ENCODE measurements around the gene FAM53B.

The FAM53B gene

GRCh38 chr10:124708246-124708779, 35.9 kb downstream of the FAM53B start:
- DNase-seq (ENCODE audit: low read depth): no peak

- DNase-seq (ENCODE audit: low read depth): no peak
Measured at GRCh38 chr10:124707551-124707950, 36.6 kb downstream of the FAM53B start.

DNA sequence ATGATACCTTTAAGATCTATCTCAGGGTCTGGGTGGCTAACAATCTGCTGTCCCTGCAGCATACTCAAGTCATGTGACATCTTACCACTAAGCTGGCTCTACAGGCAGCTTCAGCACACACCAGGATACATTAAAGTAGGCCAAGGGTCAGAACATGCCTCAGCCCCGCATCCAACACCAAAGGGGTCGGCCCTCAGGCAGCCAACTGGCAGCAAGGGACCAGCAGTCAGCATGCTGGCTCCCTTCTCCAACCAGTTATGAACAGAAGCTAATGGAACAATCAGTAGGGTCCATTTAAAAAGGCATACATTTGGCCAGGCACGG, 37.1 kb downstream of the FAM53B start:
- DNase-seq (ENCODE audit: low read depth): no peak

- DNase-seq (ENCODE audit: low read depth): no peak
Measured at GRCh38 chr10:124706462-124707143, 37.6 kb downstream of the FAM53B start.

DNA sequence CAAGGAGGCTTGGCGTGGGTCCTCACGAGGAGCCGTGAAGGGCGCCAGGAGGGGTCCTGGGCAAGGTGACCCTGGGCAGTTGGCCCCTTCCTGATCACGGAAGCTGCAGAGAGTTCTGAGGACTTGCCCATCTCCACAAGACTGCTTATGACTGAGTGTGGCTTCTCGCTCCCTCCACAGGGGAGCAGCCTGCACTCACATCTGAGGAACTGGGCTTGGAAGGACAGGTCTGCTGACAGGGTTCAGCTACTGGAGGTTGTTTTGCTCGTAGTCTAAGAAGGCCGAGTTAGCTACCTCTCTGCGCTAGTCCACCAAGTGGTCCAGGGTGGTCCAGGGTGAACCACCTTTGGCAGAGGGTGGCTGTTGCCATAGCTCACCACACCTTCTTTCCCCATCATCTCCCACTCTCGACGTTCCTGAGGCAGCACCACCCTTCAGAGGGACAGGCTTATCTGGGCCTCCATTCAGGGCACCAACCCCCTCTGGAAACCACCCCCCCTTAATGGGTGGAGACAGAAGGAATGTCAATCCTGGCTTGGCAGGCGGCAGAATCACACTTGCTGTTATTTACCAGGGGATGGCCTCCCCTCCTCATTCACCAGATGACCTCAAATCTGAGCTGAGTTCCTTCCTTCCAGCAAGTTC, 38.2 kb downstream of the FAM53B start:
- DNase-seq (ENCODE audit: low read depth): no peak

GRCh38 chr10:124705381-124705740, 38.8 kb downstream of the FAM53B start:
- no peak for DNase-seq (ENCODE audit: low read depth)

DNA sequence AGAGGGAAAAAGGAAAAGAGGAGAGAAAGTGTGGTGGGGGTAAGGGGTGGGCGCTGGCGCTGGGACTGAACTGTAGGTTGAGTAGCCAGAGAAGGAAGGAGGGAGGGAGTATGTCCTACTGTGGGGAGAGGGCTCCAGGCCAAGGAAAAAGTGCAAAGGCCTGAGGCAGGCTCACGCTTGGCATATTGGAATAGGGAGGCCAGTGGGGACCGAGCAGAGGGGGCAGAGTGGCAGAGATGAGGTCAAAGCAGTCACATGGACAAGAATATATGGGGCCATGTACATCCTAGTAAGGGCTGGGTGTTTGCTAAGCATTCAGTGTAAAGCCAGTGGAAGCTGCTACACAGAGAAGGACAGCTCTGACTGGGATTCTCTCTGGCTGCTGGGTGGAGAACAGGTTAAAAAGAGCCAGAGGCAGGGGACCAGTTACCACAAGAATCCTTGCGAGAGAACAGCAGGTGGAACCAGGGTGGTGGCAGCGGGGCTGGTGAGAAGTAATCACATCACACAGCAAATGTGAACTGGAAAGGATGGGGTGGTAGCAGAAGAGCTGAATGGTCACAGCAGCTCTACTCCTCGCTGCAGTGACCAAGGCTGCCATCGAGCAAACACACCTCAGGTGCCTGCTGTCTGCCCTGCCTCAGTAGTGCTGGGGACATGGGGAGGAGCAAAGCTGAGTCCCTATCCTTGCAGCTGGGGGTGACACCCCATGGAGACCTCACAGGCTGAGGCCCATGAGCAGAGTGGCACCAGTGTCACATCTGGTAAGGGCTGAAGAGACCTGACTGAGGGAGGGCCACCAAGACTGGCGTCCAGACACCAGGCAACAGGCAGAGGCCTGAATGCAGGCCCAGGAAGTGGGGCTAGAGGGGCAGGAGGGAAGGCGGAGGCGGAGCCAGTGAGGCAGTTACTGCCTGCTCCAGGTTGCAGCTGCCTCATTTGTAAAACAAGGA, 39.5 kb downstream of the FAM53B start:
- DNase-seq (ENCODE audit: low read depth): no peak

DNA sequence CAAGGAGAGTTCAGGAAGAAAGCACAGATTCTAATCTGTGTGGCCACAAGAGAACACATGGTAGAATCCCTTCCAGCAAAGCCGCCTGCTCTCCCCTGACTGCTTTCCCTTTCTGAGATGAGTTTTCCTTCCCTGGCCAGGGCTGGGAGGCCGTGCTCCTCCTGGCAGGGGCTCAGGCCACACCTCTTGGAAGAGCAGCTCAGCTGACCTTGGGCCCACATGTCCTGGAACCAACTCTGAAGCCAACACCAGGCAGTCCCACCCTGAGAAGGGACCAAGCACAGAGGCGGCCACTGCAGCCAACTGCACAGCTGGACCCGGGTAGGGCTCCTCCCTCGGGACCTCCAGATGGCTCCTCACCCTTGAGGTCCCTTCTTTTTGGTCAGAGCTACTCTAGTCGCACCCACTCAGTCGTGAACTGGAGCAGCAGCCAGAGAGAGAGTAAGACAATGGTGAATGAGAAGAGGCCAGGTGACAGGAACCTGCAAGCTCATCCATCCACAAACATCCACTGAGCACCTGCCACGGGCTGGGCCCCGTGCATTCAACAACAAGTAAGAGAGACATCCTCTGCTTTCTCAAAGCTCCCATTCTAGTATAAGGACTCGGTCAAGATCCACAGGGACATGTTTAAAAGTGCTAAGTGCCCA, 40.3 kb downstream of the FAM53B start:
- DNase-seq (ENCODE audit: low read depth): no peak

GRCh38 chr10:124703372-124703771, 40.8 kb downstream of the FAM53B start:
- DNase-seq (ENCODE audit: low read depth): no peak

DNA sequence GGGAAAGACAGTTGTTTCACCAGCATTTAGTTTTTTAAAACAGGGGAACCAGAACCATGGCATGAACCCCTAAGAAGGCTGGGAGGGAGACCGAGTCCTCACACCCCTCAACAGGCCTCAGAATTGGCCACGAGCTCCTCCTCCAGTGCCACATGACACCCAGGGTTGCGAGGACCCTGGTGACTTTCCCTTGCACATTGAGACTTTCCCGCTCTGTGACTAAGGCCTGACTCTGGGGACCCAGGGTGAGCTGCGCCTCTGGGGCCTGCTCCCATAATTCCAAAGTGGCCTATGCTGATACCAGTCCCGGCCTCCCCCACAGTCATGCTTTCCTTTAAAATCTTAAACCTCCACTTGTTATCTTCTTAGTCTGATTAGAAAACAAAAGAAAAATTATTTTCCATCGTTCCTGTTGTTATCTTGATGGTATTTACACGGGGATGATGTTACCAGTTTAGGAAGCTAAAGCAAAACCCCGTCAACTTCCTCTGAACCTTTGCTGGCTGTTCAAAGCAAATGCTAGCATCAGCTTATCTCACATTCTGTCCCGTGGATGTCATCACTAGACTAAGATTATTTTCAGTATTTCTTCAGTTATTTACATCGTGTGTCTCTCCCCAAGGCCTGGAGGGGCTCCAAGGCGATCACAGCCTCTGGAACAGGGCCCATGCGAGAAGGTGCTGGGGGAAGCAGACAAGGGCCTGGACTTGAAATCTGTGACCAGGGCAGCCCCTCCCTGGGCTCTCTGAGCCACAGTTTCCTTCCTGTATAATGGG, 42.1 kb downstream of the FAM53B start:
- DNase-seq (ENCODE audit: low read depth): no peak

DNA sequence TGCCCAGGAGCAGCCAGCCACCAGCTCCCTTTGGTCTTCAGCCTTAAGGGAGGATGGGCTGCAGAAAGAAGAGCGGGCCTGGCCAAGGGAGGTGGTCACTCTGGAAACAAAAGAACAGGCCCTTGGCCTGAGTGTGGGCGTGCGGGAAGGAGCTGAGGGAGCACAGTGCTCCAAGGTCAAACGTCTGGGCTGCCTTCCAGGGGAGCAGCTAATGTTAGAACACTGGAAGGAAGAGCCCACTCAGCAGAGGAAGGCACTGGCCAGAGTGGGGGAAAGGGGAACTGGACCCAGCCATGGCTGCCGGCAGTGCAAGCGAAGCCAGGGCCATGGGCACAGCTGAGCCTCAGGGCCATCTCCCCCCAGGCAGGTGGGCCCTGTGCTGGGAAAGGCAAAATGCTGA, 42.7 kb downstream of the FAM53B start:
- DNase-seq (ENCODE audit: low read depth): no peak

GRCh38 chr10:124701038-124701365, 43.2 kb downstream of the FAM53B start:
- DNase-seq (ENCODE audit: low read depth): no peak

GRCh38 chr10:124700293-124701037, 43.7 kb downstream of the FAM53B start:
- no peak for DNase-seq (ENCODE audit: low read depth)

GRCh38 chr10:124699471-124700292, 44.5 kb downstream of the FAM53B start:
- DNase-seq (ENCODE audit: low read depth): no peak

- DNase-seq (ENCODE audit: low read depth): no peak
Measured at GRCh38 chr10:124698545-124699469, 45.4 kb downstream of the FAM53B start.

DNA sequence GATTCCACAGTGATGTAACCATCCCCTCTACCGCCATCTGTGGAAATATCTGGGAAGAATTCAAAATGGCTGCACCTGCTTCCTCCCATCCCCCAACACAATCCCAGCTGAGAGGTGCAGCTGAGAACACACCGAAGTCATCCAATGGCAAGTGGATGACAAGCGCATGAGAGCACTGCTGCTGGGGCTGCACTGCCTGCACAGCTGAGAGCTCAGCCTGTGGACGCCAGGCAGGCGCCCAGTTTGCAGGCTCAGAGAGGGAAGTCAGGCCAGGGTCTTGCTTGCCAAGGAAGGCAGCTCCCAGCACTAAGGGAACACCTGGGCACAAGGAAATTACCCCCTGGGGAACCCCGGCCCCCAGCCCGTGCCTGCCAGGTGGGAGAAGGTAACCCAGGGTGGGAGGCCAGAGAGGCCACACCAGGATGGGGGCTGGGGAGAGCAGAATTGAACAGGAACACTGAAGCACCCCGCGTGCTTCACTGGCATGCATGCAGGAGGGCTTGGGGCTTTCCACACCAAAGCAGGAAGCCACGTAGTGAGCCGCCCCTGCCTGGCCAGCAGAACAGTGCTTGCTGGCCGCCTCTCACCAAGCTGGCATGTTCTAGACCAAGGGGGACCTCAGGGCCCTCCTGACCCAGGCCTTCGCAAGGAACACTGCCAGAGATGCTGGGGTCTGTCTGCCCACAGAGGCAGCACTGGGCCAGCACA, 46.2 kb downstream of the FAM53B start:
- no peak for DNase-seq (ENCODE audit: low read depth)

DNA sequence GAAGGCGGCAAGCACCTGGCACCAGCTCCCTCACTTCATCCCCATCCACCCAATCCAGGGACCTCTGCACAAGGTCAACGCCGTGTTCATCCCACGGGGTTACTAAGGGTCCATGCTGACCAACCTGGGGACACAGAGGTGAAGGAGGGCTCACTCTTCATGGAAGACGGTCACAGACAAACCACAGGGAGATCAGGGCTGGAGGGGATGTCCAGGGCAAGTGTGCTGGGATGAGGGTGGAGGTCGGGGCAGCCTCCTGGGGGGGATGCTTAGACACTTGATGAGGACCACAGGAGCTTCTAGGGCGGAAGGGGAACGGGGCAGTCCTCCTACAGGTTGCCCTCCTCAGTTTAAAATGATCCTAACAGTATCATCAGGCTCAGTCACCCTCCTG, 46.7 kb downstream of the FAM53B start:
- no peak for DNase-seq (ENCODE audit: low read depth)
